Esophagus mucosa (tissue), 1 donor: ENCODE measurements around the gene MMP19. TPM values are rescaled to one million over a fixed set of nuclear protein-coding genes. Genes with fewer than 3 reads are reported as not detected.
A peak's percentile ranks its signal among the peaks of the same experiment; 100 is the strongest.
"Not testable (repeated sequence)": the region's sequence is repeated elsewhere in the genome, so short reads cannot be mapped to it uniquely, and the experiment has no call there.

Experiments
- ATAC-seq: fragments of 200-7000 bp; cut with Tn5 transposase; one replicate; pipeline ENCODE4 v1.9.1; 2020
- total RNA-seq: library from RNA; stranded (reverse); gene quantifications from one replicate; pipeline ENCODE4 v1.2.4, GENCODE V29; 2023
- donor health status: DM: yes; HTN: yes; CAD: no.

The MMP19 gene, protein sequence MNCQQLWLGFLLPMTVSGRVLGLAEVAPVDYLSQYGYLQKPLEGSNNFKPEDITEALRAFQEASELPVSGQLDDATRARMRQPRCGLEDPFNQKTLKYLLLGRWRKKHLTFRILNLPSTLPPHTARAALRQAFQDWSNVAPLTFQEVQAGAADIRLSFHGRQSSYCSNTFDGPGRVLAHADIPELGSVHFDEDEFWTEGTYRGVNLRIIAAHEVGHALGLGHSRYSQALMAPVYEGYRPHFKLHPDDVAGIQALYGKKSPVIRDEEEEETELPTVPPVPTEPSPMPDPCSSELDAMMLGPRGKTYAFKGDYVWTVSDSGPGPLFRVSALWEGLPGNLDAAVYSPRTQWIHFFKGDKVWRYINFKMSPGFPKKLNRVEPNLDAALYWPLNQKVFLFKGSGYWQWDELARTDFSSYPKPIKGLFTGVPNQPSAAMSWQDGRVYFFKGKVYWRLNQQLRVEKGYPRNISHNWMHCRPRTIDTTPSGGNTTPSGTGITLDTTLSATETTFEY
- 0.60 TPM for total RNA-seq

- peak; percentile 67 for ATAC-seq
These were observed at the start of gene MMP19 for GRCh38 chr12:55842681-55843429. Gene MMP19 (minus strand): TSS chr12:55842936. CDS start chr12:55842830, 106 bp downstream.

GRCh38 chr12:55891310-55891709, 48.6 kb upstream of the MMP19 start:
- no peak for ATAC-seq

GRCh38 chr12:55885113-55885512, 42.4 kb upstream of the MMP19 start:
- ATAC-seq, result no peak

DNA sequence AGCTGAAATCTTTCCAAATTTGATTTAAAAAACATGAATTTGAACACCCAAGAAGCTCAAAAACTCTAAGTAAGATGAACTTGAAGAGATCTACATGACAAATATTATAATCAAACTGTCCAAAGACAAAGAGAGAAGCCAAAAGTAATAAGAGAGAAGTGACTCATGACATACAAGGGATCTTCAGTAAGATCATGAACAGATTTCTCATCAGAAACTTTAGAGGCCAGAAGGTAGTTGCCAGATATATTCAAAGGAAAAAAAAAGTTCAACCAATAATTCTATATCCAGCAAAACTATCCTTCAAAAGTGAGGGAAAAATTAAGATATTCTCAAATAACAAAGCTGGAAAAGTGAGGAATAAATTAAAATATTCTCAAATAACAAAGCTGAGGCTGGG, 35.1 kb upstream of the MMP19 start:
- ATAC-seq, result no peak

DNA sequence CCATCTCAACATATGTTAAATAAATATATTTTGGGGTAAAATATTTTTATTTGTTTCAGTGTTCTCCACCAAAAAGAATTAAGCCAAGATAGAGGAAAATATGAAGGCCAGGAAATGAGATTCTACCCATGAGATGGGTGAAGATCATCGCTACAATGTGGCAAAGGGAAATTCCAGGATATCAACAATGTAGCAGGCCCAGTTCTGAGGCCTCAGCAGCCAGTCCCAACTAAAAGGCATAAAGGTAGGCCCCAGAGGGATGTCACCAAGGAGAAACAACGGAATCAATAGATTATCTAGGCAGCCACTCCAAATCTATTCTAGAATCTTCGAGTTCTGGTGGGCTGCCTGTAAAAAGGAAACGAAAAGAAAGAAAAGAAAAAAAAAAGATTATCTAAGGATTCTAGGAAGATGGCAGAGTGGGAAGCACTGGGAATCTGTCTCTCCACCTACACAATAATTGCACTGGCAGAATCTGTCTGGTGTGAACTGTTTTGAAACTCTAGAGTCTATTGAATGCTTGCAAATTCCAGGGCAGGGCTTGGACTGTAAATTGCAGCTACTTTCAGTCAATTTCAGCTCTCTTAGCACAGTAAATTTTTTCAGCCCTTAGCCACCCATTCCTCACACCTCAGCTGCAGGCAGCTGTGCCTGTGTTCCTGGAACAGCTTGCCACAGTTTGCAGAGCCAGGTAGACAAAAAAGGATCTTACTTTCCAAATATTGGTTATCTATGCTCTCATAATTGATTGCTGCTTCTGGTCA, 33.1 kb upstream of the MMP19 start:
- ATAC-seq, result no peak

- ATAC-seq, result peak; percentile 38
These were observed 31.7 kb upstream of the MMP19 start for GRCh38 chr12:55874443-55874842.

DNA sequence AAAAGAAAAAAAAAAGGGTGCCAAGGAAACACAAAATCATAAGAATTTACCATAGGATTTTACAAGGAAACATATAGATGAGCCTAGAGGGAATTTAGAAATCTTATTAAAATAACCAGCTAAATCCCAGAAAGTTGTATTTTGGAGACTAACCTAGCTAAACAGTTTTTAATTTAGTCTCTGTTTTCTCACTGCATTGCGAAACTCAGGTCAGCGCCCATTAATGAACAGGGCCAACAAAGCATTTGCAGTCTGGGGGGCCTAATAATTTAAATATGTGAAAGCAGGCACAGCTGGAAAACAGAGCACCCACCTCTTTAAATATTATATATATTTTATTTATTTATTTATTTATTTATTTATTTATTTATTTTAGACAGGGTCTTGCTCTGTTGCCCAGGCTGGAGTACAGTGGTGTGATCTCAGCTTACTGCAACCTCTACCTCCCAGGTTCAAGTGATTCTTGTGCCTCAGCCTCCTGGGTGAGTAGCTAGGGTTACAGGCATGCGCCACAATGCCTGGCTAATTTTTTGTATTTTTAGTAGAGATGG, 23.8 kb upstream of the MMP19 start:
- ATAC-seq, result not testable (repeated sequence)

- no peak for ATAC-seq
These were observed 22.6 kb upstream of the MMP19 start for GRCh38 chr12:55865327-55865726.

GRCh38 chr12:55862931-55863330, 20.2 kb upstream of the MMP19 start:
- ATAC-seq, result not testable (repeated sequence)

DNA sequence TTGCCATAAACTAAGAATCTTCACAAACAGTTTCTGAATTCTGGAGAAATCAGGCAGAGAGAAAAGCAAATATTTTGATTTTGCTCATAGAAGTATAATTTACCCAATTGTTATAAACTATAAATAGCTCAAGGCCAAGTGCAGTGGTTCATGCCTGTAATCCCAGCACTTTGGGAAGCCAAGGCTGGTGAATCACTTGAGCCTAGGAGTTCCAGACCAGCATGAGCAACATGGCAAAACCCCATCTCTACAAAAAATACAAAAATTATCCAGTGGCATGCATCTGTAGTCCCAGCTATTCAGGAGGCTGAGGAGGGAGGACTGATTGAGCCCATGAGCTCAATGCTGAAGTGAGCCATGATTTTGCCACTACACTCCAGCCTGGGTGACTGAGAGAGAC, 19.6 kb upstream of the MMP19 start:
- no peak for ATAC-seq

DNA sequence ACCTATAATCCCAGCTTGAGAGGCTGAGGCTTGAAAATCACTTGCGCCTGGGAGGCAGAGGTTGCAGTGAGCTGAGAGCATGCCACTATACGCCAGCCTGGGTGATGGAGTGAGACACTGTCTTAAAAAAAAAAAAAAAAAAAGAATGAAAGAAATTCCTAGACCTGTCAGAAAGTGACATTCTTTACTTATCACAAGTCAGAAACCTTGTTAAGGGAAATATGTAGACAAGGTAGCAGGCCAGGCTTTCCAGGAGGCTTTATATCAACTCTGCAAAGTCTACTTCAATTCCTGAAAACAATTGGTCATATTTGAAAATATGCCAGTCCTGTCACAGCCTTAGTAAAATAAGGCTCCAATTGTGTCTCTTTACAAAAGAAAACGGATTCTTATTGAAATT, 19.1 kb upstream of the MMP19 start:
- ATAC-seq, result no peak

- ATAC-seq, result no peak
These were observed 18.7 kb upstream of the MMP19 start for GRCh38 chr12:55861396-55861795.

DNA sequence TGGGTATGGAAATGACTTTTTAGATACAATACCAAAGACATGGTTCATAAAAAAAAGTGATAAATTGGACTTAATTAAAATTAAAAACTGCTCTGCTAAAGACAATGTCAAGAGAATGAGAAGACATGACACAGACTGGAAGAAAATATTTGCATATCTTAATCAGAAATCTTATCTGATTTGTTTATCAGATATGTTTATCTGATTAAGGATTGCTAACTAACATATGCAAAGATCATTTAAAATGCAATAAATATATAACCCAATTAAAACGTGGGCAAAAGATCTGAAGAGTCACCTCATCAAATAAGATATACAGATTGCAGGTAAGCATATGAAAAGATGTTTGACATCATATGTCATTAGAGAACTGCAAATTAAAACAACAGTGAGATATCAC, 10.0 kb upstream of the MMP19 start:
- no peak for ATAC-seq

- ATAC-seq, result no peak
These were observed 8.2 kb upstream of the MMP19 start for GRCh38 chr12:55850893-55851292.

DNA sequence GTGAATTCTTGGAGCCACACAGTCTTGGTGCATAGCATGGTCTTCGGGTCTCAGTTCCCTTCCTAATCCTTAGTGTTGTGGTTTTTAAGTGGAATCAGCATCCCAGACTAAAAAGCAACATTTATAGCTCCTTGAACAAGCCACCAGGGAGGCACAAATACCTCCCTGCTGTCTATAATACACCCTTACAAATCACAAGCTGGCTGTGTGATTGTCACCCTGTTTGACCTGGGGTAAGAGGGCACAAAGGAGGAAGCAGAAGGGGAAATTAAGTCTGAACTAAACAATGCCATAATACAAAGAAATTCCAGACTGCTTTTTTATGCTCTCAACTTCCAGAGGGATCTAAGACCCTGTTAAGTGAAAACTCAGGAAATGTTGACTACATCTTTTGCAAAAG, 7.7 kb upstream of the MMP19 start:
- ATAC-seq, result no peak

- ATAC-seq, result no peak
These were observed 7.0 kb upstream of the MMP19 start for GRCh38 chr12:55849616-55850343.

DNA sequence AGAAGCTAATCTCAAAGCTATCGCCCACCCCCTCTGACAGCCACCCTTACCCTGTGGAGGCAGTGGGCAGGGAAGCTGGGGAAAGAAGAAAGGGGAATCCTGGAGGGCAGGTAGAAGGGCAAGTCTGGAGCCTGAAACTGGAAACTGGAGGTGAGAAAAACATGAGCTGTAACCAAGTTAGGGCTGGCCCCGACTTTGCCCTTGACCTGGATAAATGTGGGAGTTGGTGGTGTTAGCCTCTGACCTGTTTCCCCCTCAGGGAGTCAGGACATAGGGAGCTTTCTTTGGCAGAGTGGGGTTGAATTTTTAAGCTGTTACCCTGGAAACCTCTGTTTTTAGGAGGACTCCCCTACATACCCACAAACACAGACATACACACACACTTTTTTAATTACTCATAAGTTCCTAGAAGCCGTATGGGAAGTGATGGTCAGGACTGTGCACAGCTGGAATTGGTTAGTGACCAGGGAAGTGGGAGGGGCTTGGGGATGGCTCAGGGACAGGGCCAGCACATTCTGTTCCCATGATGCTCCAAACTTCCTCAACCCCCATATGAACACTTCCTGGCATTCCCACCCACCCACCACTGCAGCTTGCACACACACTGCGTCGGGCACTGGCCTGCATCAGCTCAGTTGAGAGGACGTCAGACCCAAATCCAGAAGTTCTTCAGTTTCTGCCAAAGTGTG, 5.0 kb upstream of the MMP19 start:
- peak; percentile 86 for ATAC-seq

- ATAC-seq, result no peak
These were observed 4.3 kb upstream of the MMP19 start for GRCh38 chr12:55847033-55847432.

DNA sequence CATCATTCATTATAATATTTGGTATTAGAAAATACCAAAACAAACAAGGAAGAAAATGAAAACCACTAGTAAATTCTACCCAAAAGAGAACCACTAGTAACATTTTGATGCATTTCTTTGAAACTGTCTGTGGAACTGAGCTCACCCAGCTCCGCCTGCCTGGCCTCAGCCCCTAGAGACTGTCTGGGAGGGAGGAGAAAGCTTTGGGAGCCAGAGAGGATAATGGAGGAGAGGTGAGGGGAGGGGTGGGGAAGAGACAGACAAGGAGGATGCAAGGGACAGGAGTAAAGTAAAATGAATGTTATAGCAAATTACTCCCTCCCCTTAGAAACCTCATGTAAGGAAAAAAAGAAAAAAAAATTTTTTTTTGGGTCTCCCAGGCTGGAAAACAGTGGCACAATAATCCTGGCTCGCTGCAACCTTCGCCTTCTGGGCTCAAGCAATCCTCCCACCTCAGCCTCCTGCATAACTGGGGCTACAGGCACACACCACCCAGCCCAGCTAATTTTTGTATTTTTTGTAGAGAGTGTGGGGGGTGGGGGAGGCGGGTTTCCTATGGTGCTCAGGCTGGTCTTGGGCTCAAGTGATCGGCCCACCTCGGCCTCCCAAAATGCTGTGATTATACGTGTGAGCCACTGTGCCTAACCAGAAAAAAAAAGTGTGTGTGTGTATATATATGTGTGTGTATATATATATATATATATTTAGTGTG, 3.2 kb upstream of the MMP19 start:
- ATAC-seq, result no peak

- no peak for ATAC-seq
These were observed 2.6 kb upstream of the MMP19 start for GRCh38 chr12:55845361-55845760.

GRCh38 chr12:55844961-55845360, 2.2 kb upstream of the MMP19 start:
- ATAC-seq, result no peak
